HK-2 (cell line): Measurements from ENCODE around the gene VPS13C.
"Not testable (repeated sequence)": the region's sequence is repeated elsewhere in the genome, so short reads cannot be mapped to it uniquely, and the experiment has no call there.

ENCODE experiments used
- DNase-seq: peaks from one replicate; pipeline ENCODE4 v3.0.0-alpha.2; 2018; ENCODE audit not compliant: unreplicated experiment

Gene VPS13C

GRCh38 chr15:62047282-62047827, 12.9 kb downstream of the VPS13C start:
- no peak for DNase-seq

- DNase-seq, result no peak
Measured at GRCh38 chr15:62046078-62046743, 14.0 kb downstream of the VPS13C start.

GRCh38 chr15:62035256-62035924, 24.9 kb downstream of the VPS13C start:
- DNase-seq, result no peak

GRCh38 chr15:62027916-62028315, 32.3 kb downstream of the VPS13C start:
- DNase-seq, result no peak

- no peak for DNase-seq
Measured at GRCh38 chr15:62027263-62027565, 33.0 kb downstream of the VPS13C start.

GRCh38 chr15:62026487-62027262, 33.6 kb downstream of the VPS13C start:
- DNase-seq, result no peak

GRCh38 chr15:62021991-62022600, 38.2 kb downstream of the VPS13C start:
- DNase-seq, result no peak

- DNase-seq, result no peak
Measured at GRCh38 chr15:62020576-62021160, 39.6 kb downstream of the VPS13C start.

- DNase-seq, result not testable (repeated sequence)
Measured at GRCh38 chr15:62005354-62005753, 54.9 kb downstream of the VPS13C start.

- DNase-seq, result no peak
Measured at GRCh38 chr15:61997786-61998185, 62.5 kb downstream of the VPS13C start.

- no peak for DNase-seq
Measured at GRCh38 chr15:61996056-61996635, 64.1 kb downstream of the VPS13C start.

GRCh38 chr15:61994216-61994615, 66.0 kb downstream of the VPS13C start:
- DNase-seq, result no peak

GRCh38 chr15:61992518-61992917, 67.7 kb downstream of the VPS13C start:
- no peak for DNase-seq

- no peak for DNase-seq
Measured at GRCh38 chr15:61989667-61990066, 70.6 kb downstream of the VPS13C start.

- DNase-seq, result no peak
Measured at GRCh38 chr15:61987824-61988223, 72.4 kb downstream of the VPS13C start.

GRCh38 chr15:61983081-61983480, 77.2 kb downstream of the VPS13C start:
- no peak for DNase-seq

GRCh38 chr15:61978225-61978624, 82.0 kb downstream of the VPS13C start:
- no peak for DNase-seq

GRCh38 chr15:61974759-61975158, 85.5 kb downstream of the VPS13C start:
- no peak for DNase-seq

GRCh38 chr15:61974118-61974517, 86.1 kb downstream of the VPS13C start:
- no peak for DNase-seq

GRCh38 chr15:61951949-61952348, 108.3 kb downstream of the VPS13C start:
- DNase-seq, result no peak

- no peak for DNase-seq
Measured at GRCh38 chr15:61946778-61947177, 113.5 kb downstream of the VPS13C start.

- no peak for DNase-seq
Measured at GRCh38 chr15:61943992-61944391, 116.3 kb downstream of the VPS13C start.
